Fibroblast of villous mesenchyme (primary cell): ENCODE results near the gene MADD. TPM values are rescaled to one million over a fixed set of nuclear protein-coding genes. Genes with fewer than 3 reads are reported as not detected.

Source experiments
- DNase-seq: peaks from one replicate; pipeline ENCODE4 v3.0.0-alpha.2; 2010; ENCODE audit warnings: low read depth
- H3K4me3 ChIP-seq: 2 replicates; pipeline ENCODE4 v1.5.1; 2011; ENCODE audit warnings: low read depth, mild to moderate bottlenecking, low read length
- CTCF ChIP-seq: IDR thresholded peaks from 2 replicates; pipeline ENCODE4 v1.5.1; 2012; ENCODE audit warnings: low read depth, mild to moderate bottlenecking, low read length; ENCODE audit not compliant: insufficient read depth
- total RNA-seq: library from RNA; depleted of rRNA; stranded (reverse); fragments of >200 nt; gene quantifications from 2 replicates; pipeline ENCODE4 v1.2.3, GENCODE V29; 2012

MADD gene
- 20.3 and 27.2 TPM in 2 replicates for total RNA-seq

- TF ChIP-seq CTCF = no peak
- DNase-seq = peak; percentile 86
- H3K4me3 ChIP-seq = peak within 1 kb of the TSS; percentile 79
Observed at GRCh38 chr11:47269829-47270305, at the start of gene MADD. TSS of gene MADD (plus strand) at chr11:47270133.

- TF ChIP-seq CTCF = no peak
- no peak overlapping the region for H3K4me3 ChIP-seq
- peak; percentile 74 for DNase-seq
Observed at GRCh38 chr11:47220401-47220821, 49.5 kb upstream of the MADD start.

GRCh38 chr11:47222696-47223095 is 47.2 kb upstream of the MADD start:
- H3K4me3 ChIP-seq = no peak overlapping the region
- TF ChIP-seq CTCF = no peak
- DNase-seq = no peak

GRCh38 chr11:47225552-47226400 is 44.2 kb upstream of the MADD start:
- no peak overlapping the region for H3K4me3 ChIP-seq
- peak; percentile 52 for DNase-seq
- TF ChIP-seq CTCF = no peak

- DNase-seq = no peak
- no peak overlapping the region for H3K4me3 ChIP-seq
- no peak for TF ChIP-seq CTCF
Observed at GRCh38 chr11:47229161-47229560, 40.8 kb upstream of the MADD start.

GRCh38 chr11:47233051-47233450 is 36.9 kb upstream of the MADD start:
- H3K4me3 ChIP-seq = no peak overlapping the region
- TF ChIP-seq CTCF = no peak
- no peak for DNase-seq
